ENCODE measurements around the gene TMCO6. TPM values are rescaled to one million over a fixed set of nuclear protein-coding genes. Genes with fewer than 3 reads are reported as not detected.

The TMCO6 gene
- total RNA-seq = 26.7 and 72.8 TPM in 2 replicates

DNA sequence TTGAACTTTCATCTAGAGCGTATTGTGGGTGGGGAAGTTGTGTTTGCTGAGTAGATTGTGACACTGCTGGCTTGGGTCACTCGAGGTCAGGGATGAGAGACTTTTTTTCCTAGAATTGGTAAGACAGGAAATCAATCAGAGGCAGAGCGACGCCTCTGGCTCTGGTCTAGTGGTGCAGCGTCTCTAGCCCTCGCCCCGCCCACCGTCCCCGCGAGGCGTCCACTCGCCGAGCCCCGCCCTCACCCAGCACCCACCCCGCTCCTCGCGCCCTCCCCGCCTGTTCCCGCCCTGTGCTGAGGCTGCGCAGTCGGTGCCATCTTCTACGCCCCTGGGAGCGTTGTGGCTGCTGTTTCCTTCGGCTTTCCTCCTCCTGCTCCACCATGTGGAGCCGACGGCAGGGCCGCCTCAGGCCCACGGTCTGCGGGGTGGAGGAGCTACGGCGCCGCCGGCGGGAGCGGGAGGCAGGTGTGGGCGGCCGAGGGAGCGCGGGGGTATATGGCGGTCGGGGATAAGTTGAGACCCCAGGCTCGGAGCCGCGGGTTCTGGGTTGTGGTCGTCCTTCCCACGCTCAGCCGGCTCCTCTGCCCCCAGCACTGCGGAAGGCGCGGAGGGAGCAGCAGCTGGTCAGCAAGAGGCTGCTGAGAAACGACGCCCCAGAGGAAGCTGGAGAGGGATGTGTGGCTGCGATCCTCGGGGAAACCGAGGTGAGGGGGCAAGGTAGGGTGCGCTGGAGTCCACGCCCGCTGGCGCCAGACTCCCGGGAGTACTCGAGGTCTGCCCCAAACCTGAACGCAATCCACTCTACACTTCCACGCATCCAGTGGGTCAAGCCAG lies at the start of gene TMCO6:
TMCO6 (plus strand) TSS at position 304 of the 834 bp plus-strand sequence; CDS start at position 381, 77 bp downstream.

DNA sequence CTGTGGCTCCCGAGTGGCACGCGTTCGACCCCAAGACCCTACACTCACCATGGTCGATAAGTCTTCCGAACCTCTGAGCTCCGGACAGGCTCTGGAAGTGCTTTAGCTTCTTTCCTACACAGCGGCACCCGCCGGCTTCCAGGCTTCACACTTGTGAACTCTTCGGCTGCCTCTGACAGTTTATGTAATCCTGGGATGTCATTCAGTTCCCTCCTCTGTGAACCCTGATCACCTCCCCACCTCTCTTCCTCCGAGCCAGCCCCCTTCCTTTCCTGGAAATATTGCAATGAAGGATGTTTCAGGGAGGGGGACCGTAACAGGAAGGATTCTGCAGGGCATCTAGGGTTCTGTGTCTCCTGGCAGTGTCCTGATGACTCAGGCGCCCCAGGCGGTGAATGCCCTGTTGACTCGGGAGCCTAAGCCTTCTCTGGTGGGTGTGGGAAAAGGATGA lies 6.2 kb upstream of the TMCO6 start, which contains the start of gene CD14:
CD14 (minus strand) TSS at position 155 of the 451 bp plus-strand sequence; CDS start at position 51, 104 bp downstream.

DNA sequence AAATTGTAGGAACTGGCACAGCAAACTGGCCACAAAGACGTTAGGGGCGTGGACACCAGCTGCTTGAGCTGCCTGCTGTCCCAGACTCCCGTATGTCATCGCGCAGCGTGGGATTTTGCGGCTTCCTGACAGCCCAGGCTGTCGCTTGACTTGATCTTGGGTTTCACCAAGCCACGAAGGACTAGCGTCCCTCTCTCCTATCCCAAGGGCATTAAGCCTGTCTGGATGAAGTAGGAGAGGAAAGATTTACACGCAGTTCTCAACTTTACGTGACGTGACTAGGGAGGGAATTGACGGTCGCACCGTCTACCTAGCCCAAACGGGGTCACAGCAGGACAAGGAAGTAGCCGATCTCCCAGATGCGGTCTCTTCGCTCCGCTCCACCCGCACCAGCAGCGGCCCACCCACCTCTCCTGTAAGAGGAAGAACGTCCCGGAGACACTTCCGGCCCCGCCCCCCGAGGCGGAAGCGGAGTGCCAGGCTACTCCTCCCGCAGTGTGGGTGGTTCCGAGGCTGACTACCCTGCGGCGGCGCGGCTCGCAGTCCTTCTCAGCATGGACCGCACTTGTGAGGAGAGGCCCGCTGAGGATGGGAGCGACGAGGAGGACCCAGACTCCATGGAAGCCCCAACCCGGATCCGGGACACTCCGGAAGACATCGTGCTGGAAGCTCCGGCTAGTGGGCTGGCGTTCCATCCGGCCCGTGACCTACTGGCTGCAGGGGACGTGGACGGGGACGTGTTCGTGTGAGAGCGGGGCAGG lies 25.3 kb downstream of the TMCO6 start, which contains the start of gene WDR55:
WDR55 (plus strand) TSS at position 546 of the 761 bp plus-strand sequence; CDS start at position 555, 9 bp downstream.

DNA sequence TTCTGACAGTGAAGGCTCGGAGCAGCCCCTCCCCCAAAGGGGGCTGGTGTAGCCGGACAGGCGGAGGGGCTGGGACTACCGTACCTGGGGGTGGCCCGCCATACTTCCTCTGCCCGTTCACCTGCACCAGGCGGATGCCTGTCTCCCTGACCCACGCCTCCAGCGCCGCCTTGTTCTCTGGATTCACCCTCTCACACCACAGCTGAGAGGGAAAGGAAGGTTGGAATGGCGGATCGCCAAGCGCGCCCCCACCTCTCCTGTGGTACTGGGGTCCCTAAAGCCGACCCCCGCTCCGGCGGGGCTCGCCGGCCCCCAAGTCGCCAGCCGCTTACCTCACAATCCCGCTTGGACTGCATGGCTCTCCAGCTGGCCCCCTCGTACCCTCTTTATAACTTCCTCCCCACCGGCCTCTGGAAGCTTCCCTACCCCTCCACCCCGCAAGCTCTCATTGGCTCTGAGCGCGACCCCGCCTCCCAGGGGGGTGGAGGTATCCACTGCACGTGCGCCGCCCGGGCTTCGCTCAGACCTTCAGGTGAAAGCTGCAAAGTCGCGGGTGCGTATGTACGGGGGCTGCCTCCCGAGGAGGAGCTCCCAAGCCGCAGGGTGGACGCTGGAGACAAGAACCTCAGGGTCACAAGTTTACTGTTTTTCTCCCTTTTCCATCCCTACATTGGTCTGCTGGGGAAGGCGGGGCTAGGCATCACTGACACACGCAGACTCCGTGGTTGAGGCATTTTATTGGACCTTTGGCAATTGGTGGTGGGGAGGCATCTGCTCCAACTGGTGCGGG lies 34.1 kb downstream of the TMCO6 start, which contains the start of gene DND1:
DND1 (minus strand) TSS at position 390 of the 790 bp plus-strand sequence; CDS start at position 356, 34 bp downstream.

DNA sequence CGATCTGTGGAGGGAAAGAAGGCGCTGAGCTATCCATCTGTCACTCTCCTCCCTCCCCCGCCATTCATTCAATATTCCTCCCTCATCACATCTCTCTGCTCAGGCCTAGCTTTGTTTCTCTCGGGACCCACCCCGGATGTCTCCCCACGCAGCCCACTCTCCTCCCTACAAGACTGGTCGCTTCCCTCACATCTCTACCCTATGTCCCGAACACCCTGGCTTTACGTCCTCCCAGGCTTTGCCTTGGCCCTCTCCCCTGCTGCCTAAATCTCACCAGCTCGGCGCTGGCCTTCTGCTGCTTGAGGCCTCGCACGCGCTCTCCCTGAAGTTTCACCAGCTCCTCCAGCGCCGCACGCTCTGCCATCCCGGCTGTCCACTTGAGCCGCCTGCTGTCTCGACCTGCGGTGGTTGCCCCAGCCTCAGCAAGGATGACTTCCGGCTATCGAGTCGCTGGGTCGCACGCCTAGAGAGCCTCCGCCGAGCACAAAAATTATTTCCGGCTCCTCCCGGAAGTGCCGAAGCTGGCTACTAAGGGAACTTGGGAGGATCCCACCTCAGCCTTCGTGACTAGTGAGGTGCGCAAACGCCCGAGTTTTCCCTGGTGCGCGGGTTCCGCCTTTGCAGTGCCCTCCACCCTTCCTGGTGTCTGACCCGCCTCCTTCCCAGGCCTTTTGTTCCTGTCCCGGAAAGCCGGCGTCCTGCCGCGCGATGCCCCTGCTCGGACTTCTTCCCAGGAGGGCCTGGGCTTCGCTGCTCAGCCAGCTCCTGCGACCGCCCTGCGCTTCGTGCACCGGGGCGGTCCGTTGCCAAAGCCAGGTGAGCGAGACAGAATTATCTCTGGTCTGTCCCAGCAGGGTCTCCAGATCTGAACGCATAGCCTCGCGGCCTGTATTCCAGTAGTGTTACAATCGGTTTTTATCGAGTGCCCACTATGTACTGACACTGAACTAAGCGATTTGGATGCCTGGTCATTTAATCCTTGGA lies 52.0 kb downstream of the TMCO6 start, which contains the start of the genes HARS1 and HARS2:
HARS1 (minus strand) TSS at position 430 of the 984 bp plus-strand sequence; CDS start at position 364, 66 bp downstream.
HARS2 (plus strand) TSS at position 515 of the 984 bp plus-strand sequence; CDS start at position 709, 194 bp downstream.

Other genes starting within 250 kb of the TMCO6 start
- 34.6 and 55.5 TPM in 2 replicates for gene ANKHD1, start 237.6 kb upstream of the TMCO6 start, total RNA-seq
- gene EIF4EBP3, start 91.8 kb upstream of the TMCO6 start, total RNA-seq = 7.4 and 15.3 TPM in 2 replicates
- 24.0 and 25.6 TPM in 2 replicates for gene SRA1, start 82.0 kb upstream of the TMCO6 start, total RNA-seq
- gene APBB3, start 74.9 kb upstream of the TMCO6 start, total RNA-seq = 8.4 and 9.0 TPM in 2 replicates
- 26.9 and 37.6 TPM in 2 replicates for gene SLC35A4, start 74.6 kb upstream of the TMCO6 start, total RNA-seq
- 0.15 and 1.3 TPM in 2 replicates for gene CD14, start 6.3 kb upstream of the TMCO6 start, total RNA-seq
- 47.4 and 58.0 TPM in 2 replicates for gene NDUFA2, start 8.2 kb downstream of the TMCO6 start, total RNA-seq
- 62.4 and 66.5 TPM in 2 replicates for gene IK, start 8.4 kb downstream of the TMCO6 start, total RNA-seq
- 15.8 and 18.2 TPM in 2 replicates for gene WDR55, start 25.5 kb downstream of the TMCO6 start, total RNA-seq
- gene DND1, start 34.1 kb downstream of the TMCO6 start, total RNA-seq = not detected in 2 replicates
- 43.6 and 55.7 TPM in 2 replicates for gene HARS1, start 51.9 kb downstream of the TMCO6 start, total RNA-seq
- gene HARS2, start 52.0 kb downstream of the TMCO6 start, total RNA-seq = 20.3 and 21.3 TPM in 2 replicates
- gene ZMAT2, start 61.0 kb downstream of the TMCO6 start, total RNA-seq = 18.2 and 25.1 TPM in 2 replicates
- gene PCDHA1, start 146.7 kb downstream of the TMCO6 start, total RNA-seq = 0.05 TPM in 1 of 2 replicates, not detected in the other
- gene PCDHA2, start 155.4 kb downstream of the TMCO6 start, total RNA-seq = not detected in 2 replicates
- 0.10 and 0.25 TPM in 2 replicates for gene PCDHA3, start 161.6 kb downstream of the TMCO6 start, total RNA-seq
- 0.24 and 0.31 TPM in 2 replicates for gene PCDHA4, start 167.6 kb downstream of the TMCO6 start, total RNA-seq
- gene PCDHA5, start 182.2 kb downstream of the TMCO6 start, total RNA-seq = not detected in 2 replicates
- gene PCDHA6, start 188.5 kb downstream of the TMCO6 start, total RNA-seq = 0.37 and 0.64 TPM in 2 replicates
- gene PCDHA7, start 194.8 kb downstream of the TMCO6 start, total RNA-seq = 0.15 and 0.56 TPM in 2 replicates
- 0.06 TPM in 1 of 2 replicates, not detected in the other for gene PCDHA8, start 201.7 kb downstream of the TMCO6 start, total RNA-seq
- gene PCDHA9, start 208.9 kb downstream of the TMCO6 start, total RNA-seq = 0.05 TPM in 1 of 2 replicates, not detected in the other
- 0.06 and 0.59 TPM in 2 replicates for gene PCDHA10, start 216.4 kb downstream of the TMCO6 start, total RNA-seq
- not detected in 2 replicates for gene PCDHA11, start 229.5 kb downstream of the TMCO6 start, total RNA-seq
- gene PCDHA12, start 235.9 kb downstream of the TMCO6 start, total RNA-seq = 0.06 and 0.34 TPM in 2 replicates
- 0.39 TPM in 1 of 2 replicates, not detected in the other for gene PCDHA13, start 242.7 kb downstream of the TMCO6 start, total RNA-seq